ENCODE data around the gene KRT36. TPM values are rescaled to one million over a fixed set of nuclear protein-coding genes. Genes with fewer than 3 reads are reported as not detected.

The KRT36 gene
- total RNA-seq, 2 experiments from 2014 or later: not detected

GRCh38 chr17:41478237-41478636, 11.5 kb downstream of the KRT36 start:
- no peaks in the 10 kb centered on the region for H3K27me3 Mint-ChIP-seq
- H3K4me3 Mint-ChIP-seq: no peak overlapping the region
- intact Hi-C loops (cut with micrococcal nuclease): no loop called here
- no peaks in the 10 kb centered on the region for H3K4me1 Mint-ChIP-seq (ENCODE audit: low read depth)
- CTCF ChIA-PET: interaction anchor here (1.3 kb wide), 1 partner anchor 70 kb away, joined by 4 read pairs; no protein-coding TSS in a partner anchor
- TF ChIP-seq, protein P1, sequence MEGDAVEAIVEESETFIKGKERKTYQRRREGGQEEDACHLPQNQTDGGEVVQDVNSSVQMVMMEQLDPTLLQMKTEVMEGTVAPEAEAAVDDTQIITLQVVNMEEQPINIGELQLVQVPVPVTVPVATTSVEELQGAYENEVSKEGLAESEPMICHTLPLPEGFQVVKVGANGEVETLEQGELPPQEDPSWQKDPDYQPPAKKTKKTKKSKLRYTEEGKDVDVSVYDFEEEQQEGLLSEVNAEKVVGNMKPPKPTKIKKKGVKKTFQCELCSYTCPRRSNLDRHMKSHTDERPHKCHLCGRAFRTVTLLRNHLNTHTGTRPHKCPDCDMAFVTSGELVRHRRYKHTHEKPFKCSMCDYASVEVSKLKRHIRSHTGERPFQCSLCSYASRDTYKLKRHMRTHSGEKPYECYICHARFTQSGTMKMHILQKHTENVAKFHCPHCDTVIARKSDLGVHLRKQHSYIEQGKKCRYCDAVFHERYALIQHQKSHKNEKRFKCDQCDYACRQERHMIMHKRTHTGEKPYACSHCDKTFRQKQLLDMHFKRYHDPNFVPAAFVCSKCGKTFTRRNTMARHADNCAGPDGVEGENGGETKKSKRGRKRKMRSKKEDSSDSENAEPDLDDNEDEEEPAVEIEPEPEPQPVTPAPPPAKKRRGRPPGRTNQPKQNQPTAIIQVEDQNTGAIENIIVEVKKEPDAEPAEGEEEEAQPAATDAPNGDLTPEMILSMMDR (IDR thresholded peaks at IDR 0.05): no peak
- no peak overlapping the region for H3K27ac Mint-ChIP-seq
- DNase-seq (no peak), ATAC-seq (no peak)
- H3K36me3 Mint-ChIP-seq (ENCODE audit: low read depth): no peaks in the 10 kb centered on the region
- POLR2A ChIA-PET: no interaction called here
- H3K9me3 Mint-ChIP-seq: no peaks in the 10 kb centered on the region

DNA sequence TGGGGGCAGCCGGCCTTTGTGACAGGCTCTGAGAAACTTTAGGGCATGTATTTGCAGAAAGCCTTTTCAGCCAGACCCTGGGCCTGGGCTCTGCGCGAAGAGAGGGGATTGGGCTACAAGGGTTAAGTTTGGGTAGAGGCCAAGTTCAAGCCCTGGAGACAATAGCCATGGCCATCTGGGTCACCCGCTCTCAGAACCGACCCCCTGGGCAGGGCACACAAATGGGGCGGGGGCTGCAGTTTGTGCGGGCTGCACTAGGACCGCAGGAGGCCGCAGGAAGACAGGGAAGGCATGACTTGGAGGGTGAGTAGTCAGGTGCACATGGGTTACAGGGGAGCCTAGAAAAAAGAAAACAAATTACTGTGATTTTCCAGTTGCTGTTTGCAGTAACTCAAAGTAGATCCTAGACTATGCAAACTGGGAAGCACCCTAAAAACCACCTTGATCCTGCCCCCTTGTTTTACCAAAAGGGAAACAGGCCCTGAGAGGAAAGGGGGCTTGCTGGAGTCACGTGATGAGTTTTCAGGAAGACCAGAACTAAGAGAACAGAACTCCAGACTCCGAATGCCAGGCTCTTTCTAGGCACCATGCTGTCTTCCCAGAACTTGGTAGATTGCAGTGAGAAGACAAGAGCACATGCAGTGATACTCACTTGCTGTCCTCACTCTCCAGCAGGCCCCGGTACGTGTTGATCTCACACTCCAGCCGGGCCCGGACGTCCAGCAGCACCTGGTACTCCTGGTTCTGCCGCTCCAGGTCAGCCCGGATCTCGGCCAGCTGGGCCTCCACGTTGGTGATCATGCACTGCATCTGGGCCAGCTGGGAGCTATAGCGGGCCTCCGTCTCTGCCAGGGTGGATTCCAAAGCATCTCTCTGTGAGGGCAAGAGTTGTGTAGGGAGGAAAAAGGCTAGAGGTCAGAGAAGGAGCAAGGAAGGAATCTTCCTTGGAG, 12.6 kb downstream of the KRT36 start:
- CTCF ChIA-PET: interaction anchor here (1.3 kb wide), 1 partner anchor 71 kb away, joined by 4 read pairs; no protein-coding TSS in a partner anchor
- intact Hi-C loops (cut with micrococcal nuclease): no loop called here
- Mint-ChIP-seq H3K27me3 (no peaks in the 10 kb centered on the region), H3K27ac (no peak overlapping the region), H3K4me1 (ENCODE audit: low read depth) (no peaks in the 10 kb centered on the region), H3K9me3 (no peaks in the 10 kb centered on the region), H3K36me3 (ENCODE audit: low read depth) (no peaks in the 10 kb centered on the region), H3K4me3 (no peak overlapping the region)
- TF ChIP-seq, protein P1 (IDR thresholded peaks at IDR 0.05): no peak
- POLR2A ChIA-PET: no interaction called here
- DNase-seq: no peak
- no peak for ATAC-seq

GRCh38 chr17:41475421-41475820, 14.3 kb downstream of the KRT36 start:
- DNase-seq: no peak
- no peaks in the 10 kb centered on the region for H3K9me3 Mint-ChIP-seq
- H3K36me3 Mint-ChIP-seq (ENCODE audit: low read depth): no peaks in the 10 kb centered on the region
- no peak overlapping the region for H3K27ac Mint-ChIP-seq
- intact Hi-C loops (cut with micrococcal nuclease): no loop called here
- no peak overlapping the region for H3K4me3 Mint-ChIP-seq
- TF ChIP-seq, protein P1 (IDR thresholded peaks at IDR 0.05): no peak
- H3K27me3 Mint-ChIP-seq: no peaks in the 10 kb centered on the region
- H3K4me1 Mint-ChIP-seq (ENCODE audit: low read depth): no peaks in the 10 kb centered on the region
- POLR2A ChIA-PET: no interaction called here
- CTCF ChIA-PET: interaction anchor here (1.4 kb wide), 1 partner anchor 73 kb away, joined by 3 read pairs; no protein-coding TSS in a partner anchor
- ATAC-seq: no peak

GRCh38 chr17:41474863-41475262, 14.8 kb downstream of the KRT36 start:
- POLR2A ChIA-PET: no interaction called here
- DNase-seq: no peak
- H3K27ac Mint-ChIP-seq: no peak overlapping the region
- no peak overlapping the region for H3K4me3 Mint-ChIP-seq
- TF ChIP-seq, protein P1 (IDR thresholded peaks at IDR 0.05): no peak
- intact Hi-C loops (cut with micrococcal nuclease): no loop called here
- no peaks in the 10 kb centered on the region for H3K36me3 Mint-ChIP-seq (ENCODE audit: low read depth)
- no peak for ATAC-seq
- no peaks in the 10 kb centered on the region for H3K9me3 Mint-ChIP-seq
- CTCF ChIA-PET: interaction anchor here (1.2 to 1.4 kb wide), 2 partner anchors 12 to 74 kb away, joined by 3 read pairs; no protein-coding TSS in a partner anchor
- H3K27me3 Mint-ChIP-seq: no peaks in the 10 kb centered on the region
- H3K4me1 Mint-ChIP-seq (ENCODE audit: low read depth): no peaks in the 10 kb centered on the region

DNA sequence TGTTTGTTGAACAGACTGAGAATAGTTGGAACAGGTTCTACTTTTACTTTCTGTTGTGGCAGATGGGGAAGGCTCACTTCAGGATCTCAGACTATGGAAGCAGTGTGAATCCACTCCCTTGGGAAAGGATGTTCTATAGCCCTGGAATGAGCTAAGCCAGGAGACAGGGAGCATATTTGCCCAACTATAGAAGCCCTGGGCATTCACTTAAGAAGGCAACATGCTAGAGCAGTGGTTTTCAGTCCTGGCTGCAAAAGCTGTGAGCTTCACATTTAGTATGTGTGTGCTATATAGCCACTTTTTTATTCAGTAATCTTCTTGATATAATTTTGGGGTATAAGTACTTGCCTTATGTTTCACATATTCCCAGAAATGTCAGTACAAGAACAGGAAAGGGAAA, 21.4 kb downstream of the KRT36 start:
- Mint-ChIP-seq H3K9me3 (no peaks in the 10 kb centered on the region), H3K36me3 (ENCODE audit: low read depth) (no peaks in the 10 kb centered on the region), H3K4me1 (ENCODE audit: low read depth) (no peaks in the 10 kb centered on the region), H3K27ac (no peak overlapping the region), H3K27me3 (peaks cover 2% of the 10 kb centered on the region), H3K4me3 (no peak overlapping the region)
- TF ChIP-seq, protein P1 (IDR thresholded peaks at IDR 0.05): no peak
- CTCF ChIA-PET: interaction anchor here (0.8 to 1.4 kb wide), 3 partner anchors 11 to 180 kb away, joined by 3 read pairs; no protein-coding TSS in a partner anchor
- intact Hi-C loops (cut with micrococcal nuclease): no loop called here
- POLR2A ChIA-PET: no interaction called here
- ATAC-seq (no peak), DNase-seq (no peak)
